ENCODE results near the gene MYO5B. TPM values are rescaled to one million over a fixed set of nuclear protein-coding genes. Genes with fewer than 3 reads are reported as not detected.

The MYO5B gene
- total RNA-seq, 4 donors from 2014 or later, result 0.05 to 0.60 (median 0.35) TPM

DNA sequence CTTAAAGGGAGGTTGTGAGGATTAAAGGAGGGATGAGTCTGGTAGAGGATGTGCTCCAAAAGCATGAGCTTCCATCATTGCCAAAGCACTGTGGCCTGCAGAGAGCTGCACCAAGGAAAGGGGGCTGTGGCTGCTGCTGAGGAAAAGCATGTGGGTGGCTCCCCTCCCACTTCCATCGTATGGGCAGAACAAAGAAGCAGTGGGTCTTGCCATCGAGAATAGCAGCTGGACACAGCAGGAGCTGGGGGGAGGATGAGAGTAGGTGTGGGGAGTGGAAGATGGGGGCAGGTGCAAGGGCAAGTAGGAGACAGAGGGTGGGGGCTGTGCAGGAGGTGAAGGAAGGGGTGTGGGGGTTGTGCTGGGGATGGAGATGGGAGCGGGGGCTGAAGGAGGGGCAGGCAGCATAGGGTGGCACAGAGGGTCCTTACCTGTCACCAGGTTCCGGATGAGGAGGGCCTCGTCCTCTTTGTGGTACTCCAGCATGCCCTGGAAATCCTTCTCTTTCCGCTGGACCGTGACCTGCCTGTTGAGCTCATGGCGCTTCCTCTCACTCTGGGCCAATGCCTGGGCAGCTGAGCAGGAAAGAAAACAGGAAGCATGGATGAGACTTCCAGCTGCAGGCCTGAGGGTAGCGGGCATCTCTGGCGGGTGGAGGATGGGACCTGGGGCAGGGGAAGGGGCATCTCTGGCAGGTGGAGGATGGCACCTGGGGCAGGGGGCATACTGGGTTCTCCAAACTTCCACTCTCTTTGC lies 348.1 kb downstream of the MYO5B start:
- DNase-seq, result no peak
- intact Hi-C loops (cut with DNase I; ENCODE audit: low total_unique reads), result no loop called here
- in situ Hi-C loops (cut with MboI; ENCODE audit: low sequenced_read_pairs in 4 of 4), result no loop called here
- peaks cover 8 to 14% (median 11%) of the 10 kb centered on the region in 3 donors for H3K27me3 ChIP-seq
- H3K36me3 ChIP-seq, result no peaks in the 10 kb centered on the region
- H3K4me1 ChIP-seq, result peaks cover 5 to 10% of the 10 kb centered on the region in 2 donors
- ATAC-seq, result no peak
- H3K27ac ChIP-seq, result no peak overlapping the region
- no peaks in the 10 kb centered on the region for H3K9me3 ChIP-seq
- no peak overlapping the region for H3K4me3 ChIP-seq
- TF ChIP-seq POLR2A (IDR thresholded peaks at IDR 0.05), result no peak
- TF ChIP-seq, protein P1, sequence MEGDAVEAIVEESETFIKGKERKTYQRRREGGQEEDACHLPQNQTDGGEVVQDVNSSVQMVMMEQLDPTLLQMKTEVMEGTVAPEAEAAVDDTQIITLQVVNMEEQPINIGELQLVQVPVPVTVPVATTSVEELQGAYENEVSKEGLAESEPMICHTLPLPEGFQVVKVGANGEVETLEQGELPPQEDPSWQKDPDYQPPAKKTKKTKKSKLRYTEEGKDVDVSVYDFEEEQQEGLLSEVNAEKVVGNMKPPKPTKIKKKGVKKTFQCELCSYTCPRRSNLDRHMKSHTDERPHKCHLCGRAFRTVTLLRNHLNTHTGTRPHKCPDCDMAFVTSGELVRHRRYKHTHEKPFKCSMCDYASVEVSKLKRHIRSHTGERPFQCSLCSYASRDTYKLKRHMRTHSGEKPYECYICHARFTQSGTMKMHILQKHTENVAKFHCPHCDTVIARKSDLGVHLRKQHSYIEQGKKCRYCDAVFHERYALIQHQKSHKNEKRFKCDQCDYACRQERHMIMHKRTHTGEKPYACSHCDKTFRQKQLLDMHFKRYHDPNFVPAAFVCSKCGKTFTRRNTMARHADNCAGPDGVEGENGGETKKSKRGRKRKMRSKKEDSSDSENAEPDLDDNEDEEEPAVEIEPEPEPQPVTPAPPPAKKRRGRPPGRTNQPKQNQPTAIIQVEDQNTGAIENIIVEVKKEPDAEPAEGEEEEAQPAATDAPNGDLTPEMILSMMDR (IDR thresholded peaks at IDR 0.05 in 4 of 5, conservative IDR thresholded peaks at IDR 0.05 in 1 of 5), result no peak

GRCh38 chr18:49846361-49846662 lies 348.6 kb downstream of the MYO5B start:
- Histone ChIP-seq H3K4me1 (peaks cover 5 to 10% of the 10 kb centered on the region in 2 donors), H3K27ac (no peak overlapping the region), H3K4me3 (no peak overlapping the region), H3K36me3 (no peaks in the 10 kb centered on the region), H3K27me3 (peaks cover 8 to 14% (median 11%) of the 10 kb centered on the region in 3 donors), H3K9me3 (no peaks in the 10 kb centered on the region)
- DNase-seq (no peak), ATAC-seq (no peak)
- in situ Hi-C loops (cut with MboI; ENCODE audit: low sequenced_read_pairs in 4 of 4) (no loop called here), intact Hi-C loops (cut with DNase I; ENCODE audit: low total_unique reads) (no loop called here)
- TF ChIP-seq, protein P1 (IDR thresholded peaks at IDR 0.05 in 4 of 5, conservative IDR thresholded peaks at IDR 0.05 in 1 of 5), result no peak
- TF ChIP-seq POLR2A (IDR thresholded peaks at IDR 0.05), result no peak

DNA sequence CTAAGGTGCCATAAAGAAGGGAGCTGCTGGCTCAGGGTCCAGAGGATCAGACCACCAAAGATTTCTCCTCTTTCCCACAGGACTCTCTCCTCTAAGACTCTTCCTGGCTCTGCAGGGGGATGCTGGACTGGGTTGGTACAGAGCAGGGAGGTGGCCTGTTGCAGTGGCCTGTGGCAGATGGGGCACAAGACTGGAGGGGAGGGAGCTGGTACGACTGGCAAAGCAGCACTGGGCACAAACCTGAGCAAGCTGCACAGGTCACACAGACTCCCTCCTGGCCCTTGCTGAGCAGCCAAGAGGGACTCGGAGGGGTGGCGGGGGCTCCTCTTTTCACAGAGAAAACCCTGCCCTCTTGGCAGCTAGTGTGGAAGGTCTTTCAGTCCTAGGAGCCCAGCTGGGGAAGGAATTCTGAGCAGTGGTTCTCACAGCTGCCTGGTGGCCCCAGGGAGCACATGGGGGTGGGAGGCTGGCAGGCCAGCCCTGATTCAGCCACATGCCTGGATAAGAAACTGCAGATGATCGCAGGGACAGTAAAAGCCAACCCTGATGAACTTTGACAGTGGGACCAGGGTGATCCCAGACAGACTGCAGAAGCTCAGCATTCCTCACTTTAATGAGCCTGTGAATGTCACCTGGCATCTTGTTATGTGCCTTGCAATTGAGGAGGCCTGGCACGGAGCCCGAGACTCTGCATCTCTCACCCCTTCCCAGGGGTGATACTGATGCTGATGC lies 349.2 kb downstream of the MYO5B start:
- no peak for DNase-seq
- intact Hi-C loops (cut with DNase I; ENCODE audit: low total_unique reads), result no loop called here
- TF ChIP-seq, protein P1 (IDR thresholded peaks at IDR 0.05 in 4 of 5, conservative IDR thresholded peaks at IDR 0.05 in 1 of 5), result no peak
- TF ChIP-seq POLR2A (IDR thresholded peaks at IDR 0.05), result no peak

GRCh38 chr18:49844903-49845302 lies 350.0 kb downstream of the MYO5B start:
- Histone ChIP-seq H3K4me3 (no peak overlapping the region), H3K27me3 (peaks cover 3 to 11% (median 9%) of the 10 kb centered on the region in 3 donors), H3K36me3 (no peaks in the 10 kb centered on the region), H3K4me1 (peaks cover 5 to 10% of the 10 kb centered on the region in 2 donors), H3K27ac (no peak overlapping the region), H3K9me3 (no peaks in the 10 kb centered on the region)
- intact Hi-C loops (cut with DNase I; ENCODE audit: low total_unique reads) (no loop called here), in situ Hi-C loops (cut with MboI; ENCODE audit: low sequenced_read_pairs in 4 of 4) (no loop called here)
- TF ChIP-seq, protein P1 (IDR thresholded peaks at IDR 0.05 in 4 of 5, conservative IDR thresholded peaks at IDR 0.05 in 1 of 5), result no peak
- TF ChIP-seq POLR2A (IDR thresholded peaks at IDR 0.05), result no peak
- DNase-seq (no peak), ATAC-seq (no peak)

More for the DNA sequence above, 349.2 kb downstream of the MYO5B start:
- Histone ChIP-seq H3K9me3 (no peaks in the 10 kb centered on the region), H3K36me3 (no peaks in the 10 kb centered on the region), H3K4me1 (peaks cover 5 to 10% of the 10 kb centered on the region in 2 donors), H3K27ac (no peak overlapping the region), H3K27me3 (peaks cover 3 to 14% (median 11%) of the 10 kb centered on the region in 3 donors), H3K4me3 (no peak overlapping the region)
- in situ Hi-C loops (cut with MboI; ENCODE audit: low sequenced_read_pairs in 4 of 4), result no loop called here
- ATAC-seq, result no peak
